Cardiac muscle cell (in vitro differentiated cells and primary cell): Measurements from ENCODE around the gene B3GLCT. TPM values are rescaled to one million over a fixed set of nuclear protein-coding genes. Genes with fewer than 3 reads are reported as not detected.

ENCODE experiments used
- DNase-seq, 2 donors: peaks; one replicate each; pipeline versions ENCODE4 v3.0.0 to v3.0.0-alpha.2; 2010 to 2017; ENCODE audit warnings: low read depth in 1 of 2, low spot score in 1 of 2
- H3K27ac ChIP-seq: fragments of 200-600 bp; sonication (generic); 2 replicates; pipeline ENCODE4 v1.5.1; 2016
- H3K27me3 ChIP-seq: fragments of 200-600 bp; sonication (generic); 2 replicates; pipeline ENCODE4 v1.6.0; 2016; ENCODE audit warnings: control low read depth
- H3K36me3 ChIP-seq: fragments of 200-600 bp; sonication (generic); 2 replicates; pipeline ENCODE4 v1.5.1; 2016; ENCODE audit warnings: control low read depth
- H3K4me1 ChIP-seq: fragments of 200-600 bp; sonication (generic); 2 replicates; pipeline ENCODE4 v1.8.1; 2017; ENCODE audit warnings: low read depth, mild to moderate bottlenecking, mixed run types
- H3K4me3 ChIP-seq: fragments of 200-600 bp; sonication (generic); 2 replicates; pipeline ENCODE4 v1.5.1; 2016; ENCODE audit warnings: mild to moderate bottlenecking
- H3K9me3 ChIP-seq: fragments of 200-600 bp; sonication (generic); 2 replicates; pipeline ENCODE4 v1.5.1; 2017; ENCODE audit warnings: low read depth, mild to moderate bottlenecking, control low read depth
- CTCF ChIP-seq: IDR thresholded peaks from 2 replicates; pipeline ENCODE4 v1.5.1; 2012; ENCODE audit warnings: low read depth, mild to moderate bottlenecking, low read length
- polyA plus RNA-seq: library from polyadenylated mRNA; unstranded; fragments of >200 nt; fragmentation: Nextera tagmentation; extraction: Ambion mirVana; gene quantifications from 2 replicates; pipeline ENCODE4 v1.2.1, GENCODE V29; 2016
- total RNA-seq: library from RNA; depleted of rRNA; stranded (reverse); fragments of >200 nt; gene quantifications from 2 replicates; pipeline ENCODE4 v1.2.3, GENCODE V29; 2016

B3GLCT gene
- total and polyA plus RNA-seq, 2 experiments from 2014 or later: 4.5 to 6.2 TPM

DNA sequence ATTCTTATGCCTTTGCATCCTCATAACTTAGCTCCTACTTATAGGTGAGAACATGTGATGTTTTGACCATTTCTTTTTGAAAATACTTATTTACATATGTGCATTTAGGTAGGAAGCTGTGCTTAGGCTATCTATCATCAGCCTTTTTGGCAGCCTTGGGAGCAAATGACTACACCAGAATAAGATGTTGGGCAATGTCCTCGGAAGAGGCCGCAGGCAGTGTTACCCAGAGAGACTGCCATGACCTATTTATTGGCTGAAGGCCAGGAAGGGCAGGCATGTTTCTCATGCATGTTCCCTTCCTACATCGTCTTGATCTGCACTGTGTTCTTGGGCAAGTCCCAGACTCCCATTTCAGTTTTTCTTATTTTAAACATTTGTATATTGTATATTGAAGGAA is 122.3 kb downstream of the B3GLCT start:
- Histone ChIP-seq H3K4me1 (no peaks in the 10 kb centered on the region), H3K27ac (no peak overlapping the region), H3K9me3 (no peaks in the 10 kb centered on the region), H3K27me3 (no peaks in the 10 kb centered on the region), H3K4me3 (no peak overlapping the region), H3K36me3 (no peaks in the 10 kb centered on the region)
- peak; percentile 2 to 93 for DNase-seq
- TF ChIP-seq CTCF: no peak

- Histone ChIP-seq H3K4me3 (no peak overlapping the region), H3K27me3 (no peaks in the 10 kb centered on the region), H3K4me1 (no peaks in the 10 kb centered on the region), H3K36me3 (no peaks in the 10 kb centered on the region), H3K9me3 (no peaks in the 10 kb centered on the region), H3K27ac (no peak overlapping the region)
- DNase-seq: no peak
- no peak for TF ChIP-seq CTCF
Measured at GRCh38 chr13:31322702-31323405, 123.1 kb downstream of the B3GLCT start.

- Histone ChIP-seq H3K36me3 (no peaks in the 10 kb centered on the region), H3K4me1 (no peaks in the 10 kb centered on the region), H3K4me3 (no peak overlapping the region), H3K27ac (no peak overlapping the region), H3K9me3 (no peaks in the 10 kb centered on the region), H3K27me3 (no peaks in the 10 kb centered on the region)
- TF ChIP-seq CTCF: no peak
- DNase-seq: no peak
Measured at GRCh38 chr13:31327182-31327860, 127.5 kb downstream of the B3GLCT start.

DNA sequence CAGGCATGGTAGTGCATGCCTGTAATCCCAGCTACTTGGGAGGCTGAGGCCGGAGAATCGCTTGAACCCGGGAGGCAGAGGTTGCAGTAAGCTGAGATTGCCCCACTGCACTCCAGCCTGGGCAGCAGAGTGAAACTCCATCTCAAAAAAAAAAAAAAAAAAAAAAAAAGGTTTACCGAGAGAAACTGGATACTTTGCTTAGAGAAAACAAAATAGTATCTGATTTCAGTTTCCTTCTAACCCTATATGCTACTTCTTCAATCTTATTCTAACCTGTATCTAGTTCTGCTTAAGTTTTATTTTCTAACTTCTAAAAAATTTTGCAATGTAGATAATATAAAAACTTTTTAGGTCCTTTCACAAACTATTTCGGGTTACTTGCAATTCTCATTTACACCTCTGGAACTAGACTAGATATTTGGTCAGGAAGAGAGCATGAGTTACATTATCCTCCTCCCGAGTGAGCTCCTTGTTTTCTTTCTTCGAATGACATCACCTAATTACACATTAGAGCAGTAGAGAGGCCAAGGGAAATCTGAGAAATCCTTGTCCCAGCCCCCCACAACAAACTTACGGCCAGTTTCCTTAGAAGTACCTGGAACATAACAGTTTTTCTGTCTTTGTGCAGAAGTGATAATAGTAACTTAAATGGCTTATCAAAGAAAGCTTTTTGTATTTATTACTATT is 128.9 kb downstream of the B3GLCT start:
- H3K4me3 ChIP-seq: no peak overlapping the region
- peak in 1 of 2 donors; percentile 6 for DNase-seq
- H3K27ac ChIP-seq: no peak overlapping the region
- no peaks in the 10 kb centered on the region for H3K4me1 ChIP-seq
- H3K36me3 ChIP-seq: no peaks in the 10 kb centered on the region
- no peak for TF ChIP-seq CTCF
- H3K9me3 ChIP-seq: no peaks in the 10 kb centered on the region
- no peaks in the 10 kb centered on the region for H3K27me3 ChIP-seq

GRCh38 chr13:31330236-31330635 is 130.5 kb downstream of the B3GLCT start:
- Histone ChIP-seq H3K27ac (no peak overlapping the region), H3K9me3 (no peaks in the 10 kb centered on the region), H3K4me3 (no peak overlapping the region), H3K36me3 (no peaks in the 10 kb centered on the region), H3K4me1 (no peaks in the 10 kb centered on the region), H3K27me3 (no peaks in the 10 kb centered on the region)
- DNase-seq: no peak
- no peak for TF ChIP-seq CTCF
